Panc1 (cell line): ENCODE results near the gene ARID4B. TPM values are rescaled to one million over a fixed set of nuclear protein-coding genes. Genes with fewer than 3 reads are reported as not detected.
A peak's percentile ranks its signal among the peaks of the same experiment; 100 is the strongest.

Source experiments
- ATAC-seq: fragments of 200-7000 bp; cut with Tn5 transposase; 2 replicates; pipeline ENCODE4 v1.9.1; 2020; ENCODE audit warnings: mild to moderate bottlenecking, moderate library complexity
- BruUV-seq: library from RNA; stranded (reverse); fragments of 400-500 nt; replicated peaks from 2 replicates; lab custom pipeline; 2021; lab: Mats Ljungman, UMichigan
- CTCF ChIA-PET: fragments of 300-600 bp; sonication (Branson Sonifier 250); formaldehyde crosslinking; loops from one replicate; lab custom pipeline; 2022; ENCODE audit warnings: antibody characterized with exemption; lab: Charles Lee
- POLR2A ChIA-PET: fragments of 300-600 bp; sonication (Branson Sonifier 250); formaldehyde crosslinking; loops from one replicate; lab custom pipeline; 2022; ENCODE audit warnings: antibody characterized with exemption; lab: Charles Lee
- DNase-seq: peaks from one replicate; pipeline ENCODE4 v3.0.0-alpha.2; 2010; ENCODE audit warnings: low read depth, low spot score
- H3K27ac ChIP-seq: 2 replicates; pipeline ENCODE4 v1.5.1; 2011; ENCODE audit warnings: mild to moderate bottlenecking, low read length, inconsistent platforms
- H3K27me3 ChIP-seq: fragments of 200-500 bp; sonication (Bioruptor generic); 2 replicates; pipeline ENCODE4 v1.6.0; 2014; ENCODE audit warnings: low read length, inconsistent platforms; ENCODE audit not compliant: control insufficient read depth, insufficient read depth
- H3K36me3 ChIP-seq: fragments of 200-500 bp; sonication (Bioruptor generic); 2 replicates; pipeline ENCODE4 v1.5.1; 2014; ENCODE audit warnings: inconsistent platforms, mild to moderate bottlenecking, low read length, moderate library complexity; ENCODE audit not compliant: control insufficient read depth, insufficient read depth
- H3K4me1 ChIP-seq: 2 replicates; pipeline ENCODE4 v1.5.1; 2011; ENCODE audit warnings: inconsistent platforms, mild to moderate bottlenecking, low read length, moderate library complexity; ENCODE audit not compliant: control insufficient read depth, insufficient read depth
- H3K4me3 ChIP-seq, 2 experiments: 2 replicates each; pipeline ENCODE4 v1.5.1; 2011 to 2012; ENCODE audit warnings: low read depth in 2 of 2, low read length in 2 of 2, mild to moderate bottlenecking in 2 of 2, inconsistent platforms in 1 of 2, moderate library complexity in 1 of 2
- H3K9me3 ChIP-seq: fragments of 200-500 bp; sonication (Bioruptor generic); 2 replicates; pipeline ENCODE4 v1.5.1; 2014; ENCODE audit warnings: low read depth, mild to moderate bottlenecking, inconsistent platforms, low read length, moderate library complexity; ENCODE audit not compliant: control insufficient read depth, insufficient read depth
- POLR2AphosphoS5 ChIP-seq: IDR thresholded peaks from 2 replicates; pipeline ENCODE4 v1.6.1; 2012; ENCODE audit warnings: mild to moderate bottlenecking, low read depth, low read length, moderate library complexity
- SIN3A ChIP-seq: IDR thresholded peaks from 2 replicates; pipeline ENCODE4 v1.6.1; 2012; ENCODE audit warnings: low read depth, mild to moderate bottlenecking, low read length, moderate library complexity, borderline replicate concordance; ENCODE audit not compliant: insufficient read depth
- TCF7L2 ChIP-seq: IDR thresholded peaks from 2 replicates; pipeline ENCODE4 v1.6.1; 2011; ENCODE audit warnings: mild to moderate bottlenecking, low read depth, low read length, inconsistent platforms
- in situ Hi-C: cut with HindIII; loops from 2 replicates; pipeline ENCODE4 v1.10.0; 2016; ENCODE audit warnings: low sequenced_read_pairs, low pct_unique_long_range_greater_than_20kb
- intact Hi-C: fragments of 100-400 bp; cut with micrococcal nuclease; formaldehyde crosslinking; loops from one replicate; pipeline ENCODE4 v1.10.0; 2022; ENCODE audit not compliant: unreplicated experiment
- total RNA-seq: library from RNA; stranded (reverse); gene quantifications from one replicate; pipeline ENCODE4 v1.2.1, GENCODE V29; 2021; ENCODE audit not compliant: unreplicated experiment
- TF ChIP-seq, protein P1 (sequence below), 2 experiments: IDR thresholded peaks; 2 replicates each; pipeline ENCODE4 v1.6.1; 2011 to 2012; ENCODE audit warnings: low read depth in 2 of 2, control low read depth in 1 of 2, low read length in 1 of 2, mild to moderate bottlenecking in 1 of 2, moderate library complexity in 1 of 2; ENCODE audit not compliant: insufficient read depth in 1 of 2
- TF ChIP-seq, protein P2 (sequence below): fragments of 450-650 bp; IDR thresholded peaks from 2 replicates; pipeline ENCODE4 v1.5.1; 2017; ENCODE audit warnings: mild to moderate bottlenecking

Gene ARID4B
- total RNA-seq, 1 experiment from 2014 or later: 37.5 TPM

DNA sequence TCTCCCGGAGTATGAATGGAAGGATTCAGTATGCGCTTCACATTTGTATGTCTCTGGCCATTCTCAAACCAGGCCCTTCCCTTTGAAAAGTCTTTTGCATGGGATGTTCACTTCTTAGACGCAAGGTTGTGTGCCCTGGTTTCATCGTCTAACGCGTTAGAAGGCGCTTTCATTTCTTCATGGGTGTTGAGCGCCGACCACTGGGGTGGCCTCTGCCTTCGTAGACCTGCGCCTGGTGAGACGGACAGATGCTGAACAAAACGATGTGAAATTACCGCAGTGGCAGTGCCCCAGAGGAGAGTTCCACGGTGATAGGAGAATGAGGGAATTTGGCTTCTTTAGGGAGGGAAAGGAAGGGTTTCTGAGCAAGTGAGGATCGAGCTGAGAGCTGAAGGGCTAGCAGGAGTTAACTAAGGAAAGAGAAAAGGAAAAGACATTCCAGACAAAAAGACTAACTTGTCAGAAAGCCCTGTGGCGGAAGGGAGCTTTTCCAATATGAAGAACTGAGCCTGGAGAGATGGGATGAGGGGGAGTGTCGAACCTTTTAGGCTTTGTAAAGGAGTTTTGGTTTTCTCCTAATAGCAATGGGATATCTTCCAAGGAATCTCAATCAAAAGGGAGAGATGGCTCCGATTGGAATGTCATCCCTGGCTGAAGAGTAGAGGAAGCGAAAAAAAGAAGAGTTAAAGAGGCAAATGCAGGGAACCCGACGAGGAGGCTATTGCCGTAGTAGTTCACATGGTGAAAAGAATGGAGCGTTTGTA lies 1.3 kb upstream of the ARID4B start:
- peaks cover 25% of the 10 kb centered on the region for H3K4me1 ChIP-seq
- ATAC-seq (no peak; the same call in 1 of the 2 replicates), DNase-seq (peak; percentile 35)
- POLR2A ChIA-PET: interaction anchor here (1.1 to 1.4 kb wide), 2 partner anchors 22 to 38 kb away, joined by 3 to 14 read pairs; partner anchors contain the start of gene TBCE
- H3K27ac ChIP-seq: peak overlapping the region; percentile 98
- peaks cover 16% of the 10 kb centered on the region for H3K36me3 ChIP-seq
- H3K9me3 ChIP-seq: no peaks in the 10 kb centered on the region
- in situ Hi-C loops (no loop called here), intact Hi-C loops (loop anchor here (2.0 to 5.0 kb wide), 2 partner anchors 77 to 85 kb away; no protein-coding TSS in a partner anchor)
- TSS peak; percentile 79 for BruUV-seq
- peak overlapping the region; percentile 79 to 99 for H3K4me3 ChIP-seq
- H3K27me3 ChIP-seq: no peaks in the 10 kb centered on the region
- TF ChIP-seq POLR2AphosphoS5 (no peak), TCF7L2 (no peak), SIN3A (no peak)
- TF ChIP-seq, protein P1, sequence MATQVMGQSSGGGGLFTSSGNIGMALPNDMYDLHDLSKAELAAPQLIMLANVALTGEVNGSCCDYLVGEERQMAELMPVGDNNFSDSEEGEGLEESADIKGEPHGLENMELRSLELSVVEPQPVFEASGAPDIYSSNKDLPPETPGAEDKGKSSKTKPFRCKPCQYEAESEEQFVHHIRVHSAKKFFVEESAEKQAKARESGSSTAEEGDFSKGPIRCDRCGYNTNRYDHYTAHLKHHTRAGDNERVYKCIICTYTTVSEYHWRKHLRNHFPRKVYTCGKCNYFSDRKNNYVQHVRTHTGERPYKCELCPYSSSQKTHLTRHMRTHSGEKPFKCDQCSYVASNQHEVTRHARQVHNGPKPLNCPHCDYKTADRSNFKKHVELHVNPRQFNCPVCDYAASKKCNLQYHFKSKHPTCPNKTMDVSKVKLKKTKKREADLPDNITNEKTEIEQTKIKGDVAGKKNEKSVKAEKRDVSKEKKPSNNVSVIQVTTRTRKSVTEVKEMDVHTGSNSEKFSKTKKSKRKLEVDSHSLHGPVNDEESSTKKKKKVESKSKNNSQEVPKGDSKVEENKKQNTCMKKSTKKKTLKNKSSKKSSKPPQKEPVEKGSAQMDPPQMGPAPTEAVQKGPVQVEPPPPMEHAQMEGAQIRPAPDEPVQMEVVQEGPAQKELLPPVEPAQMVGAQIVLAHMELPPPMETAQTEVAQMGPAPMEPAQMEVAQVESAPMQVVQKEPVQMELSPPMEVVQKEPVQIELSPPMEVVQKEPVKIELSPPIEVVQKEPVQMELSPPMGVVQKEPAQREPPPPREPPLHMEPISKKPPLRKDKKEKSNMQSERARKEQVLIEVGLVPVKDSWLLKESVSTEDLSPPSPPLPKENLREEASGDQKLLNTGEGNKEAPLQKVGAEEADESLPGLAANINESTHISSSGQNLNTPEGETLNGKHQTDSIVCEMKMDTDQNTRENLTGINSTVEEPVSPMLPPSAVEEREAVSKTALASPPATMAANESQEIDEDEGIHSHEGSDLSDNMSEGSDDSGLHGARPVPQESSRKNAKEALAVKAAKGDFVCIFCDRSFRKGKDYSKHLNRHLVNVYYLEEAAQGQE (IDR thresholded peaks at IDR 0.05; ENCODE audit: insufficient read depth in 1 of 2, low read depth in 2 of 2, low read length in 1 of 2): no peak
- TF ChIP-seq, protein P2, sequence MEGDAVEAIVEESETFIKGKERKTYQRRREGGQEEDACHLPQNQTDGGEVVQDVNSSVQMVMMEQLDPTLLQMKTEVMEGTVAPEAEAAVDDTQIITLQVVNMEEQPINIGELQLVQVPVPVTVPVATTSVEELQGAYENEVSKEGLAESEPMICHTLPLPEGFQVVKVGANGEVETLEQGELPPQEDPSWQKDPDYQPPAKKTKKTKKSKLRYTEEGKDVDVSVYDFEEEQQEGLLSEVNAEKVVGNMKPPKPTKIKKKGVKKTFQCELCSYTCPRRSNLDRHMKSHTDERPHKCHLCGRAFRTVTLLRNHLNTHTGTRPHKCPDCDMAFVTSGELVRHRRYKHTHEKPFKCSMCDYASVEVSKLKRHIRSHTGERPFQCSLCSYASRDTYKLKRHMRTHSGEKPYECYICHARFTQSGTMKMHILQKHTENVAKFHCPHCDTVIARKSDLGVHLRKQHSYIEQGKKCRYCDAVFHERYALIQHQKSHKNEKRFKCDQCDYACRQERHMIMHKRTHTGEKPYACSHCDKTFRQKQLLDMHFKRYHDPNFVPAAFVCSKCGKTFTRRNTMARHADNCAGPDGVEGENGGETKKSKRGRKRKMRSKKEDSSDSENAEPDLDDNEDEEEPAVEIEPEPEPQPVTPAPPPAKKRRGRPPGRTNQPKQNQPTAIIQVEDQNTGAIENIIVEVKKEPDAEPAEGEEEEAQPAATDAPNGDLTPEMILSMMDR: no peak
- CTCF ChIA-PET: interaction anchor here (0.7 to 1.8 kb wide), 3 partner anchors 70 to 225 kb away, joined by 3 to 4 read pairs (median 4); no protein-coding TSS in a partner anchor

- CTCF ChIA-PET: interaction anchor here (0.8 kb wide), 1 partner anchor 70 kb away, joined by 4 read pairs; no protein-coding TSS in a partner anchor
- TF ChIP-seq SIN3A (peak; percentile 19; the same call in 1 of the 2 replicates), POLR2AphosphoS5 (peak; percentile 89), TCF7L2 (0 out of 2 replicates have a peak, but pooled peaks have one; percentile 39)
- TF ChIP-seq, protein P2: no peak
- no TSS peak for BruUV-seq
These were observed 526 bp upstream of the ARID4B start, which contains the start of gene GGPS1 for GRCh38 chr1:235328271-235329138. Gene GGPS1 (plus strand): TSS chr1:235328570. CDS start chr1:235335265, 6,695 bp downstream.

More at GRCh38 chr1:235328271-235329138, 526 bp upstream of the ARID4B start, which contains the start of gene GGPS1:
- DNase-seq: peak; percentile 99
- no peaks in the 10 kb centered on the region for H3K27me3 ChIP-seq
- H3K27ac ChIP-seq: peak within 1 kb of the TSS; percentile 98
- H3K36me3 ChIP-seq: peaks cover 16% of the 10 kb centered on the region
- ATAC-seq: peak; percentile 92
- H3K4me3 ChIP-seq: peak within 1 kb of the TSS; percentile 95 to 99
- intact Hi-C loops: loop anchor here (2.0 to 5.0 kb wide), 2 partner anchors 76 to 86 kb away; no protein-coding TSS in a partner anchor
- POLR2A ChIA-PET: interaction anchor here (0.6 to 1.4 kb wide), 3 partner anchors 16 to 82 kb away, joined by 4 to 14 read pairs (median 7); no protein-coding TSS in a partner anchor
- no peaks in the 10 kb centered on the region for H3K9me3 ChIP-seq
- H3K4me1 ChIP-seq: peaks cover 25% of the 10 kb centered on the region
- in situ Hi-C loops: no loop called here
